Endodermal cell (in vitro differentiated cells): Measurements from ENCODE around the gene MID1. TPM values are rescaled to one million over a fixed set of nuclear protein-coding genes. Genes with fewer than 3 reads are reported as not detected.

ENCODE experiments used
- DNase-seq: peaks from one replicate; pipeline ENCODE4 v3.0.0-alpha.2; 2017
- H3K27ac ChIP-seq: 2 replicates; pipeline ENCODE4 v1.5.1; 2013; ENCODE audit warnings: mild to moderate bottlenecking, low read depth, low read length, moderate library complexity
- H3K27me3 ChIP-seq: 2 replicates; pipeline ENCODE4 v1.6.1; 2013; ENCODE audit warnings: mild to moderate bottlenecking, low read length, moderate library complexity; ENCODE audit not compliant: insufficient read depth, control insufficient read depth, poor library complexity, severe bottlenecking
- H3K36me3 ChIP-seq: 2 replicates; pipeline ENCODE4 v1.7.0; 2013; ENCODE audit warnings: mild to moderate bottlenecking, low read length, moderate library complexity; ENCODE audit not compliant: control insufficient read depth, insufficient read depth
- H3K4me1 ChIP-seq: one replicate; pipeline ENCODE4 v1.7.0; 2013; ENCODE audit warnings: low read length; ENCODE audit not compliant: control insufficient read depth, insufficient read depth
- H3K4me3 ChIP-seq: 2 replicates; pipeline ENCODE4 v1.5.1; 2013; ENCODE audit warnings: mild to moderate bottlenecking, low read length, moderate library complexity
- H3K9ac ChIP-seq: 2 replicates; pipeline ENCODE4 v1.6.1; 2013; ENCODE audit warnings: mild to moderate bottlenecking, low read length, moderate library complexity; ENCODE audit not compliant: poor library complexity, severe bottlenecking; ENCODE audit errors: extremely low read depth
- H3K9me3 ChIP-seq: 2 replicates; pipeline ENCODE4 v1.6.1; 2013; ENCODE audit warnings: mild to moderate bottlenecking, low read length, moderate library complexity; ENCODE audit not compliant: control insufficient read depth
- H3K27ac Mint-ChIP-seq: 2 replicates; pipeline ENCODE4 v1.8.0; 2020; ENCODE audit warnings: mixed read lengths
- H3K27me3 Mint-ChIP-seq: 2 replicates; pipeline ENCODE4 v1.8.0; 2021; ENCODE audit warnings: mild to moderate bottlenecking, mixed read lengths; ENCODE audit not compliant: insufficient read depth
- H3K36me3 Mint-ChIP-seq: 2 replicates; pipeline ENCODE4 v1.8.0; 2020; ENCODE audit warnings: low read depth, mixed read lengths
- H3K4me1 Mint-ChIP-seq: 2 replicates; pipeline ENCODE4 v1.8.0; 2020; ENCODE audit warnings: mixed read lengths
- H3K4me3 Mint-ChIP-seq: 2 replicates; pipeline ENCODE4 v1.8.0; 2020; ENCODE audit warnings: mild to moderate bottlenecking, moderate library complexity, mixed read lengths
- H3K9me3 Mint-ChIP-seq: 2 replicates; pipeline ENCODE4 v1.8.0; 2020; ENCODE audit warnings: mild to moderate bottlenecking, mixed read lengths
- CTCF ChIP-seq: fragments of 200-600 bp; sonication (generic); conservative IDR thresholded peaks from 2 replicates; pipeline ENCODE4 v1.5.0; 2021; ENCODE audit warnings: antibody characterized with exemption, mild to moderate bottlenecking
- WGBS, 2 experiments: methylation state at CpG; one replicate each; pipeline versions ENCODE4 v1.1.5 to v1.1.7; 2013; ENCODE audit warnings: missing lambda C conversion rate in 2 of 2, mixed read lengths in 1 of 2; ENCODE audit not compliant: insufficient coverage in 1 of 2, insufficient read length in 1 of 2; 5-methylcytosine and 5-hydroxymethylcytosine counted together
- total RNA-seq, 2 donors: library from RNA; stranded (reverse); fragmentation: NEBNext Ultra II Directional in 1 of 2; extraction: Animal tissue kit (Norgen Biotek cat#: 25700) in 1 of 2; gene quantifications; 2 replicates in 1 of 2; 3 replicates in 1 of 2; pipeline ENCODE4 v1.2.1, GENCODE V29; 2021

Gene MID1
- total RNA-seq, 2 donors from 2014 or later = 23.5 to 24.9 TPM

DNA sequence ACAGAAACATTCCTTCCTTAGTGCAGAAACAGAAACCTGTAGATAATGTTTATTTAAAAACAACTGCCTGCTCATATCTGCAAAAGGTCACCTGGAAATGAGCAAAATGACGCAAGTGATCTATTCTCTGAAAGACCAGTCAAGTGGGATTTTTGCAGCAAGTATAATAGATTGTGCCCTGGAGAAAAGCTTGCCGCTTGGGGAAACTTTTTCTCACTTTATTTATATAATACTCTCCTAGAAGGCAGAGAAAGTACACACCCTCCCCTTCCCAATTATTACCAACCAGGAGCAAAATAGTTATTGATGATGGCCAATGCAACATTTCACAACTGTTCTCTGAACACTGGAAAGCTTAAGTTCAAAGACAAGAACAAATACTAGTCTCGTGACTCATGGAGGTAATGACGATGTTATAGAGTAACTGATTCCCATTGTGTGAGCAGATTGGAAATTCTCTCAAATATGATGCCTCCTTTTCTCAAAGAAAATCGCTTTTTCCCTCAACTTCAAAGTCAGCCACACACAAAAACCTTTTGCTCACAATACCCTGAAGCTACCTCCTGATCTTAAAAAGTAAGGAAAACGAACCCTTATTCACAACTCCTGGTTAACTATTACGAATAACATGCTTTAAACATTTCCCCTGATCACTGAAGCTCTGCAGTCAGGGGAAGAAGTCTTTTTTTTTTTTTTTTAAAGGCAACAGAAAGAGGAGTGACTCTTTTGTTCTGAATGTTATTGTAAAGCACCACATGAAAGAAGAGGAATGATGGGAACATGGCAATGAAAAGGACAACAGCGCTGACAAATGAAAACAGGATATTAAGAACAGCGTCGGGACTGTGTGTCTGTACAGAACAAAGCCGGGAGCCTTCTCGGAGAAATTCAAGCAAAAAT lies 41.0 kb downstream of the MID1 start:
- H3K27me3 ChIP-seq = no peaks in the 10 kb centered on the region
- Mint-ChIP-seq H3K27me3 (no peaks in the 10 kb centered on the region), H3K4me1 (peaks cover 10% of the 10 kb centered on the region), H3K27ac (no peak overlapping the region), H3K4me3 (no peak overlapping the region), H3K36me3 (peaks cover 5% of the 10 kb centered on the region), H3K9me3 (peaks cover 56% of the 10 kb centered on the region)
- DNase-seq = no peak
- no peaks in the 10 kb centered on the region for H3K4me1 ChIP-seq
- peaks cover 3% of the 10 kb centered on the region for H3K36me3 ChIP-seq
- H3K27ac ChIP-seq = peak overlapping the region; percentile 95
- H3K4me3 ChIP-seq = no peak overlapping the region
- TF ChIP-seq CTCF = no peak
- H3K9ac ChIP-seq = no peak overlapping the region
- H3K9me3 ChIP-seq = peaks cover 11% of the 10 kb centered on the region
- WGBS, 2 experiments = 54% methylated on average over 10 of the region's 12 CpGs; no CpG with 5 or more reads in 1 of the 2 experiments

DNA sequence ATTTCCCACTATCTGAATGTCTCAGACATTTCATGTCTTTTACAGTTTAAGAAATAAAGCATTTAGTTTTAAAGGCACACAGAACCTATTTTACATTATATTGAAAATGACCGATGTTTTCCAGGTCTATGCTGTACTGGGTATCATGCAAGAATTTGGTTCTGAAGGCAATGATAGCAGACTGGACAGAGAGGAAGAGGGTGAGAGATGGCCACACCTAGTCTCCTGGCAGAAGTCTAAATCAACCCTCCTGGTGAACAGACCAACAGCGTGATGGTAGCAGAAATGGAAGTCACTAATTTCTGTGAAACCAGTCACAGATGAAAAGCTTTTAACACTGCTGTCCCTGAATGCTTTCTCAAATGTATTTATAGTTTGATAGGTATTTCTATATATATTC lies 41.9 kb downstream of the MID1 start:
- H3K27me3 ChIP-seq = no peaks in the 10 kb centered on the region
- Mint-ChIP-seq H3K27ac (no peak overlapping the region), H3K9me3 (peaks cover 56% of the 10 kb centered on the region), H3K4me3 (no peak overlapping the region), H3K36me3 (no peaks in the 10 kb centered on the region), H3K27me3 (no peaks in the 10 kb centered on the region), H3K4me1 (peaks cover 10% of the 10 kb centered on the region)
- H3K9me3 ChIP-seq = peaks cover 3% of the 10 kb centered on the region
- 100% methylated on average over 1 of the region's 2 CpGs; no CpG with 5 or more reads in 1 of the 2 experiments for WGBS, 2 experiments
- no peak for TF ChIP-seq CTCF
- no peak for DNase-seq
- H3K4me1 ChIP-seq = no peaks in the 10 kb centered on the region
- H3K9ac ChIP-seq = no peak overlapping the region
- H3K36me3 ChIP-seq = no peaks in the 10 kb centered on the region
- no peak overlapping the region for H3K4me3 ChIP-seq
- no peak overlapping the region for H3K27ac ChIP-seq

GRCh38 chrX:10577853-10578252 lies 42.5 kb downstream of the MID1 start:
- Histone ChIP-seq H3K9me3 (no peaks in the 10 kb centered on the region), H3K4me1 (no peaks in the 10 kb centered on the region), H3K4me3 (no peak overlapping the region), H3K9ac (no peak overlapping the region), H3K36me3 (no peaks in the 10 kb centered on the region), H3K27me3 (no peaks in the 10 kb centered on the region), H3K27ac (no peak overlapping the region)
- Mint-ChIP-seq H3K9me3 (peaks cover 55% of the 10 kb centered on the region), H3K27me3 (no peaks in the 10 kb centered on the region), H3K27ac (no peak overlapping the region), H3K4me3 (no peak overlapping the region), H3K4me1 (peaks cover 10% of the 10 kb centered on the region), H3K36me3 (no peaks in the 10 kb centered on the region)
- 80% methylated on average over 2 of the region's 2 CpGs; no CpG with 5 or more reads in 1 of the 2 experiments for WGBS, 2 experiments
- no peak for DNase-seq
- TF ChIP-seq CTCF = no peak
